ENCODE results near the gene INPP4B. TPM values are rescaled to one million over a fixed set of nuclear protein-coding genes. Genes with fewer than 3 reads are reported as not detected.

INPP4B gene
- total and polyA plus RNA-seq, 2 experiments from 2014 or later = 20.3 to 27.5 TPM

DNA sequence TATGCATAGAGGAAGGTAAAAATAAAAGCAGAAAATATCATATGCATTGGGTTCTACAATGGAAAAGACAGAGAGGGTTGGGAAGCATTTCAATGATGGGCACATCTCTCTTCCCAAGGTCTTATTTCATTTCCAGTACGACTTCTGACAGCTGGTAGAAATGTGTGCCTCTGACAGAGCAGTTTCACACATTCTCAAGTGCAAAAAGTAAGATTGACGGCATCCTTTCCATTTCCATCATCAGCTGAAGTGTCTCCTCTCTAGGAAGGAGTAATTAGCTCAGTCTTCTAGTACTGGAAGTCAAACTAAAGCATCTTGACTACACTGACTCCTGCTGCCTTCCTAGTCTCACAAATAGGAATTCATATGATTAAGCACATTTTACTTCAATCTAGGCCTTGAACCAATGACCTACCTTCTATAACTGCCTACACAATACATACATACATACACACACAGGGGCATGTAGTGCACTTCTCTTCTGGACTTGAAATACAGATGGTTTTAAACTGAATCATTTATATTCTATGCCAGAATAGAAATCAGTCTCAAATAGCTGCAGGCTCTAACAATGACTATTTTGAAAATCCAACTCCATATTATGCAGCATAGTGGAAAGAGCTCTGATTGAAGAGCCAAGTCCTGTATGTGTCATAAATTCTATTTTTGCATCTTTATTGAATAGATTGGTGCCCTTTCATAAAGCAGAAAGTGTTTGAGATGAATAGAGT, 473.4 kb downstream of the INPP4B start:
- Histone ChIP-seq H3K79me2 (ENCODE audit: insufficient read depth) (peaks cover 87% of the 10 kb centered on the region), H3K9me3 (ENCODE audit: low read depth) (no peaks in the 10 kb centered on the region), H3K4me2 (ENCODE audit: unreplicated experiment) (peak overlapping the region; percentile 4), H3K27me3 (replicated peaks; ENCODE audit: insufficient read depth) (no peaks in the 10 kb centered on the region), H2AFZ (no peak overlapping the region), H3K9ac (no peak overlapping the region), H3K9me2 (ENCODE audit: insufficient read depth) (no peaks in the 10 kb centered on the region), H3K27ac (peak overlapping the region; percentile 43), H4K20me1 (ENCODE audit: insufficient read depth) (no peaks in the 10 kb centered on the region), H3F3A (ENCODE audit: insufficient read depth) (peaks cover 20% of the 10 kb centered on the region), H3K4me1 (ENCODE audit: insufficient read depth) (peaks cover 47% of the 10 kb centered on the region), H3K36me3 (ENCODE audit: low read depth) (no peaks in the 10 kb centered on the region), H3K4me3 (no peak overlapping the region)
- DNase-seq = peak; percentile 66
- TF ChIP-seq EZH2 (IDR thresholded peaks at IDR 0.05; ENCODE audit: insufficient read depth, poor library complexity, severe bottlenecking) = no peak
- no peak for TF ChIP-seq EZH2phosphoT487 (IDR thresholded peaks at IDR 0.05; ENCODE audit: insufficient read depth, low read depth)
- in situ Hi-C loops (cut with MboI) = no loop called here
- WGBS, 2 experiments (ENCODE audit: low coverage in 1 of 2, low lambda C conversion rate in 2 of 2, missing lambda C conversion rate in 2 of 2) = 65 to 68% methylated on average over 2 of the region's 2 CpGs

DNA sequence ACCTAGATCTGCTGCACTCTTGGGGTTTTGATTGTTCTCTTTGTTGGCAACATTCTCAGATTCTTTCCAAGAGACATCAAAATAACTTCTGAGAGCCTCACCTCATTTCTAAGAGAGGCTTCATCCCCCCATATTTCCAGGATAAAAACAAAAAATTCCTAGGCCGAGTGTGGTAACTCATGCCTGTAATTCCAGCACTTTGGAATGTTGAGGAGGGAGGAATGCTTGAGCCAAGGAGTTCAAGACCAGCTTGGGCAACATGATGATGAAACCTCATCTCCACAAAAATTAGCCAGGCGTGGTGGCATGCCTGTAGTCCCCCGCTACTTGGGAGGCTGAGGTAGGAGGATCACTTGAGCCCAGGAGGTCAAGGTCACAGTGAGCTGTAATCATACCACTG, 477.0 kb downstream of the INPP4B start:
- no peak overlapping the region for H3K4me3 ChIP-seq
- H3K27me3 ChIP-seq (replicated peaks; ENCODE audit: insufficient read depth) = no peaks in the 10 kb centered on the region
- in situ Hi-C loops (cut with MboI) = no loop called here
- H3K36me3 ChIP-seq (ENCODE audit: low read depth) = no peaks in the 10 kb centered on the region
- no peak overlapping the region for H3K9ac ChIP-seq
- no peaks in the 10 kb centered on the region for H4K20me1 ChIP-seq (ENCODE audit: insufficient read depth)
- H3F3A ChIP-seq (ENCODE audit: insufficient read depth) = peaks cover 20% of the 10 kb centered on the region
- no peak overlapping the region for H2AFZ ChIP-seq
- H3K4me2 ChIP-seq (ENCODE audit: unreplicated experiment) = no peak overlapping the region
- no peak for DNase-seq
- H3K9me2 ChIP-seq (ENCODE audit: insufficient read depth) = no peaks in the 10 kb centered on the region
- 96 to 98% methylated on average over 3 of the region's 3 CpGs for WGBS, 2 experiments (ENCODE audit: low coverage in 1 of 2, low lambda C conversion rate in 2 of 2, missing lambda C conversion rate in 2 of 2)
- H3K27ac ChIP-seq = no peak overlapping the region
- H3K79me2 ChIP-seq (ENCODE audit: insufficient read depth) = peaks cover 87% of the 10 kb centered on the region
- peaks cover 40% of the 10 kb centered on the region for H3K4me1 ChIP-seq (ENCODE audit: insufficient read depth)
- TF ChIP-seq EZH2phosphoT487 (IDR thresholded peaks at IDR 0.05; ENCODE audit: insufficient read depth, low read depth) (no peak), EZH2 (IDR thresholded peaks at IDR 0.05; ENCODE audit: insufficient read depth, poor library complexity, severe bottlenecking) (no peak)
- H3K9me3 ChIP-seq (ENCODE audit: low read depth) = no peaks in the 10 kb centered on the region

DNA sequence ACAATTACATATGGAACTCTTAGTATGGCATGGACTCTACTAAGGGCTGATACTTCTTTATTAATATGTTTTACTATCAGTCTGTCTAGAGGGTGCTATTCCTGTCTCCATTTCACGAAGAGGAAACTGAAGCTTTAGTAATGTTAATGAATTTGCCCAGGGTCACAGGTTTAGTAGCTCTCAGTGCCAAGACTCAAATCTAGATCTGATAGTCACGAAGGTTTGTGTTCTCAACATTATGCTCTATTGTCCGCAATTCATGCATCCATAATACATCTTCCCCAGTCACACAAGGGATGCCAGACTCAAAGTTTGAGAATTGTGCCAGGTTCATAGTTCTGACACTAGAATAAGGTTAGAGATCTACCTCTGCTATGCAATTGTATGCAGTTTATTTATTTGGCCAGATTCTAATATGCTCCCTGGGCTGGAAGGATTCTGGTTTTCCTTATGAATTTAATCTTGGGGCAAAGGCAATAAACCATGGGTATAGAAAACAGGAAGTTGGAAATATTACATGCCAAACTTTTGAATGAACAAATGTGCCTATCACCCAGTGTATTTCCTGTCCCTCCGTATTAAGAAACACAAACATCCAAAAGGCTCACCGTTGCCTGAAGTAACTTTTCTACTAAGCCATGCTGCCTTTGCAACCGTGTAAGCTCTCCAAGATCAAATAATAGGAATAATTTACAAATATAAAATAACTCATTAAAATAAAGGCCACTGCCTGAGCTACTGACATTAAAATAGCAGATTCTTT, 478.5 kb downstream of the INPP4B start:
- Histone ChIP-seq H3K4me1 (ENCODE audit: insufficient read depth) (peaks cover 25% of the 10 kb centered on the region), H4K20me1 (ENCODE audit: insufficient read depth) (no peaks in the 10 kb centered on the region), H3K9ac (no peak overlapping the region), H2AFZ (no peak overlapping the region), H3K9me3 (ENCODE audit: low read depth) (no peaks in the 10 kb centered on the region), H3F3A (ENCODE audit: insufficient read depth) (peaks cover 12% of the 10 kb centered on the region), H3K4me2 (ENCODE audit: unreplicated experiment) (no peak overlapping the region), H3K27me3 (replicated peaks; ENCODE audit: insufficient read depth) (no peaks in the 10 kb centered on the region), H3K79me2 (ENCODE audit: insufficient read depth) (peaks cover 90% of the 10 kb centered on the region), H3K9me2 (ENCODE audit: insufficient read depth) (no peaks in the 10 kb centered on the region), H3K27ac (no peak overlapping the region), H3K36me3 (ENCODE audit: low read depth) (no peaks in the 10 kb centered on the region), H3K4me3 (no peak overlapping the region)
- 85 to 86% methylated on average over 6 of the region's 6 CpGs for WGBS, 2 experiments (ENCODE audit: low coverage in 1 of 2, low lambda C conversion rate in 2 of 2, missing lambda C conversion rate in 2 of 2)
- in situ Hi-C loops (cut with MboI) = no loop called here
- TF ChIP-seq EZH2phosphoT487 (IDR thresholded peaks at IDR 0.05; ENCODE audit: insufficient read depth, low read depth) (no peak), EZH2 (IDR thresholded peaks at IDR 0.05; ENCODE audit: insufficient read depth, poor library complexity, severe bottlenecking) (no peak)
- no peak for DNase-seq

DNA sequence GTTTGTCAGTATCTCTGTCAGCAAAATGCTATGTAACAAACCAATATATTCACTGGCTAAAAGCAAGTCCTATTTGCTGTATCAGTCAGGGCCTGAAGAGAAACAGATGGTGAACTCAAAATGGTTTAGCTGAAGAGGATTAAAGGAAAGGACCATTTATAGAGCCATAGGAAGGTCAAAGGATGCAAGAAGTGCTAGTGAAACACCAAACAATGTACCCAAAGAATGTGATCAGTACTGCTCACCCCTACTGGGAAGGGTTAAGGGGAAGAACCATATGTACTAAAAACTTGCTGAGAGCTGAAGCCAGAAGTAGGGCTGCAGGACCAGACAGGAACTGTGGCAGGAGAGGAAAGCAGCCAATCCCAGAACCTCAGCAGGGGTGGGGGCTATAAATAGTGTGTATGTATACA, 479.3 kb downstream of the INPP4B start:
- in situ Hi-C loops (cut with MboI) = no loop called here
- no peak overlapping the region for H3K27ac ChIP-seq

More for the DNA sequence above, 479.3 kb downstream of the INPP4B start:
- H3K9me3 ChIP-seq (ENCODE audit: low read depth) = no peaks in the 10 kb centered on the region
- H3K4me3 ChIP-seq = no peak overlapping the region
- no peak overlapping the region for H2AFZ ChIP-seq
- no peaks in the 10 kb centered on the region for H3K36me3 ChIP-seq (ENCODE audit: low read depth)
- H3K4me1 ChIP-seq (ENCODE audit: insufficient read depth) = peaks cover 18% of the 10 kb centered on the region
- H4K20me1 ChIP-seq (ENCODE audit: insufficient read depth) = no peaks in the 10 kb centered on the region
- H3K9ac ChIP-seq = no peak overlapping the region
- TF ChIP-seq EZH2phosphoT487 (IDR thresholded peaks at IDR 0.05; ENCODE audit: insufficient read depth, low read depth) = no peak
- no peak for TF ChIP-seq EZH2 (IDR thresholded peaks at IDR 0.05; ENCODE audit: insufficient read depth, poor library complexity, severe bottlenecking)
- no peaks in the 10 kb centered on the region for H3K9me2 ChIP-seq (ENCODE audit: insufficient read depth)
- H3K79me2 ChIP-seq (ENCODE audit: insufficient read depth) = peaks cover 87% of the 10 kb centered on the region
- no peak overlapping the region for H3K4me2 ChIP-seq (ENCODE audit: unreplicated experiment)
- no peak for DNase-seq
- peaks cover 4% of the 10 kb centered on the region; the same call in 1 of the 2 replicates for H3F3A ChIP-seq (ENCODE audit: insufficient read depth)
- no peaks in the 10 kb centered on the region for H3K27me3 ChIP-seq (replicated peaks; ENCODE audit: insufficient read depth)

Data from GM23248 (cell line).